Activated CD8-positive, alpha-beta memory T cell treated with anti-CD3 and anti-CD28 coated beads, Interleukin-2, amount 50 U/mL, for 24 hours (primary cell): Measurements from ENCODE around the gene FBXO2.

ENCODE experiments used
- DNase-seq: peaks from one replicate; pipeline ENCODE4 v3.0.0-alpha.2; 2020; ENCODE audit errors: extremely low read depth

FBXO2 gene

DNA sequence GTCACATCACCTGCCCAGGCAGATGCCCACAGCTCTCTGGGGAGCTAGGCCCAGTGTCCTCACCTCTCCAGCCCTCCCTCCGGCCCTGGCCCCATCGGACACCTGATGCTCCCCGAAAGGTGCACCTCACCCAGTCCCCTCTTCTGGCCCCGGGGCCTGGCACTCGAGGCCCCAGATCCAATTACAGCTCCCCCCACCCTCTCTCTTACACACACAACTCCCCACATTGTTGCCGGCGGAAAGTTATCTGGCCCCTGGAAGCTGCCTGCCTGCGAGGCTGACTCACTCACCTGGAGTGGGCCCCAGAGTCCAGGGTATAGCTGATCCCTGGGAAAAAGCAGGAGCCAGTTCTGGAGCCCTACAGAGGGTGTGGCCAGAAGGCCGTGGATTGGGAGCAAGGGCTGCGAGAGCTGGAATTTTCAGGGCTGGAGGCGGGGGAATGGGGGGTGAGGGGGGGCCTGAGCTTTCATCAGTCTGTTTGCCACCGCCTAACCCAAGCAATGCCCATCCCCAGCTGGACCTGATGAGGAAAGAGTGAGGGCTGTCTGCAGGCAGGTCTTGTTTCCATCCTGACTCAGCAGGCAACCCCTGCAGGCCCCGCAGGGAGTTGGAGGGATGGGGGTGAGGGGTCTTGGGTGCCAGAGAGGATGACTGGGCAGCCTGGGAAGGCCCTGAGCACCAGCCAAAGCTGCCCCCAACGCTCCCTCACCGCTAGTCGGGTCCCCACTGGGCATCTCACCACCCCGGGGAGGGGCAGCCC lies 948 bp downstream of the FBXO2 start:
- no peak for DNase-seq

DNA sequence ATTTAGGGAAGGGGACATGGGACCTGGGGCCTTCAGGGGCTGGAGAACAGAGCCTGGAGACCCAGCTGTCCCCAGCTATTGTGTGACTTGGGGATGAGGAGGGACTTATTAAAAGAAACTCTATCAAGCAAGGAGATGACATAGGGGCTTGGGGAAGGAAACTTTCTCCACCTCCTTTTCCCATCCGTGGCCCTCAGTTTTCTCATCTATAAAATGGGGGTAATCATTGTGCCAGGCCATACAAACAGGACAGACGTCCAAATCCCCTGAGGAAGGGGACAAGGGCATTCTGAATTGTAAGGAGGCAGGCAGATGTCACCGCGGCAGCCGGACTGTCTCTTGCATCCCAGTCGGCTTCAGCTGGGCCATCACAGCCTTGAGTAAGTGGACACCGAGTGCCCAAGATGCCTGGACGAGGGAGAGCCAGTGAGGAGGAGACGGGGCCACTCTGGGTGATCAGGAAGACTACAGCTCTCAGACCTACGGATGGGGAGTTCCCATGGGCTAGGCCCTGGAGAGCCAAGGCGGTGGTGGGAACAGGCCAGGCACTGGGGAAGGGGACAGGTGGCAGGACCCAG lies 1.9 kb downstream of the FBXO2 start:
- DNase-seq: no peak

DNA sequence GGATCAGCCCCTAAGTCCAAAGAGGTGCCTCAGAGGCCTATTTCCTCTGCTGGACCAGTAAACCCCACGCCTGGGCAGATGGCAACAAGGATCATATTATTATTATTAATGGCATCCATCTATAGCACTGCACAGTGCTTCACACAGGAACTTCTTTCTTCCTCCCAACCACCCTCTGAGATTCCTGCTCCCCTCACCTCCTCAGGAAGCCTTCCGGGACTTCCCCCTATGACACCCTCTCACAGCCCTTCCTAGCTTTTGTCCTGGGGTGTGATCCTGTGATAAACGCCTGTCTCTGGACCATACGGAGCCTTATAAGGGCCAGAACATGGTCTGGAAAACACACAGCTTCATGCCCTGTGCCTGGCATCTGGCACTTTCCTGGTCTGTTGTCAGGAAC lies 3.2 kb downstream of the FBXO2 start:
- no peak for DNase-seq

DNA sequence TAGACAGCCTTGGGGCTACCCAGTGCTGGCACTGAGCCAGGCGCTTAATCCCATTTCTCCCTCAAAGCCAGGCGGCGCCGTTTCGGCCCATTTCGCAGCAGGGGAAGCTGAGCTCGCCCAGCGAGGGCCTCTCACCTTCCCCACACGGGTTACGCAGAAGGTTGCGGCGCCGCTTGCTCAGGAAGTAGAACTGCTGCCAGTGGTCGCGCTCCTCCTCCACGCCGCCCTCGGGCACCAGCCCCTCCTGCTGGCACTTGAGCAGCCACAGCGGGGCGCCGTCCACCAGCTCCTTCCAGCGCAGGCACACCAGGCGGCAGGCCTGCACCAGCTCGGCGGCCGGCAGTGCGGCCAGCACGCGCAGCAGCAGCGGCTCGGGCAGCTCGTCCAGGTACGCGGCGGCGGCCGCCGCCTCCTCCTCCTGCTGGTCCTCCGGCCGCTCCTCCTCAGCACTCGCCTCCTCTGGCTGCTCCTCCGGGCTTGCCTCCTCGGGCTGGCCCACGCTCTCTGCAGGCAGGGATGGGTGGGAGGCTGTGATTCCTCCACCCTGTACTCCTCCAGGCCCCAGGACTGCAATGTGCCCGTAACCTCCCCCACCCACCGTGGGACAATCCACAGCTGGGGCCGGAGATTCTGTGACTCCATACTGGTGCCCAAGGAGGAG lies 3.8 kb downstream of the FBXO2 start:
- peak; percentile 52 for DNase-seq

DNA sequence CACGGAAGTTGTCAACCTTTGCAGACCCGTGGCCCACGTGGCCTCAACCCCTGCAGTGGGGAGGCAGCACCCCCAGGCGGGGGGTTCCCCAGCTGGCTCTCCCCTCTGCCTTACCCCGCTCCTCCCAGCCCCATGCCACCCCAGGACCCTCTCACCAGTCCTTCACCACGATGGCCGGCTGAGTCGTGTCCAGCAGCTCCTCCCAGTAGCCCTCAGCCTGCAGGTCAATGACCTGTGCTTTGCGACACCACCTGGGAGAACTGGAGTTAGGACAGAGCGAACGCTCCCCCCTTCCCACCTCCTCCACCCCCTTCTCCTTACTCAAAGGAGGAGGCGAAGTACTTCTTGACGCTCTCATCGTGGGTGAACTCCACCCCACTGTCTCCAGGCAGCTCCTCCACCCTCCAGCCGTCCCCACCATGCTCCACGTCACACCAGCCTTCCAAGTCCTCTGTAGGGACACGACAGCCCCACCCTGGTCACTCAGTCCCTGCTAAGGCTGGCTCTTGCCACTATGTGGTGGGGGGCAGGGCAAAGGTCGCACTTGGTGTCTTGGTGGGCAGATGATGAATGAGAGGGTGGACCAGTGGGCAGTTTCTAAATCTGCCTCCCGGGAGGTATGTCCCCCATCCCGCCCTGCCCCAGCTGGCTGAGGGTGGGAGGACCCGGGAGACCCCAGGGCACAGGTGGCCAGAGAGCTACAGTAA lies 4.5 kb downstream of the FBXO2 start:
- DNase-seq: no peak

GRCh38 chr1:11649237-11649623 lies 5.0 kb downstream of the FBXO2 start:
- DNase-seq: no peak

GRCh38 chr1:11648732-11649158 lies 5.5 kb downstream of the FBXO2 start:
- DNase-seq: no peak

DNA sequence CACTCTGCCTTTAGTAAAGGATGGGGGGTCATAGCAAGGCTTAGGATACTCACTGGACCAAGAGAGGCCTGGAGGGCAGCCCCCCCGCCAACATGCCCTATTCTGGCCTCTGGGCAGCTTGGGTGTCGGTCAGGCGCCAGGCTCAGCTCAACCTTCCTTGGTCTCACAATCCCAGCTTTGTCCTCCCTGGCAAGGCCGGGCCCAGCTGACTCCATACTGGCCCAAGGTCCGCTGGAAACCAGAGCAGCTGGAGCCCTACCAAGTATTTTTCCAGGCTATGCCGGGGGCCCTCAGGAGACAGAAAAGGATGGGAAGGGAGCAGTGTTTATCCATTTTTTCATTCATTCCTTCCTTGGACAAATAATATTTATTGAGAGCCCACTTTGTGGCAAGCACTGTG lies 6.2 kb downstream of the FBXO2 start:
- DNase-seq: no peak

DNA sequence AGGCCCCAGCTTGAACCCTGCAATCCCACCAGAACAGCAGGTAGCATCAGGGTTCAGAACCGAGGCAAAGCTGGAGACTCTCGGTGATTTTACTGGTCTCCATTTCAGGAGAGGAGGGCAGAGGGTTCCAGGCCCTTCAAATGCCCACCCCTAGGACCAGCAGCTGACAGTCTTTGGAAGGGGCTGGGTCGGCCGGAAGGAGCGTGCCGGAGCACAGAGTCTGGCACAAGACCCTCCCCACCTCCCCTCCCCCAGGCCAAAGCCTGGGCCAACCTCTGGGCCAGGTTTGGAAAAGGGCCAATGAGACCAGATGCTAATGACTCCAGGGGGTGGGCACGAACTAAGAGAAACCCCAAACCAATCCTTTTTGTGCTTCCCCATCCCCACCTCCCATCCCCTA lies 6.9 kb downstream of the FBXO2 start:
- DNase-seq: no peak

GRCh38 chr1:11646317-11646716 lies 7.9 kb downstream of the FBXO2 start:
- no peak for DNase-seq

GRCh38 chr1:11645670-11646265 lies 8.5 kb downstream of the FBXO2 start:
- DNase-seq: peak; percentile 51

DNA sequence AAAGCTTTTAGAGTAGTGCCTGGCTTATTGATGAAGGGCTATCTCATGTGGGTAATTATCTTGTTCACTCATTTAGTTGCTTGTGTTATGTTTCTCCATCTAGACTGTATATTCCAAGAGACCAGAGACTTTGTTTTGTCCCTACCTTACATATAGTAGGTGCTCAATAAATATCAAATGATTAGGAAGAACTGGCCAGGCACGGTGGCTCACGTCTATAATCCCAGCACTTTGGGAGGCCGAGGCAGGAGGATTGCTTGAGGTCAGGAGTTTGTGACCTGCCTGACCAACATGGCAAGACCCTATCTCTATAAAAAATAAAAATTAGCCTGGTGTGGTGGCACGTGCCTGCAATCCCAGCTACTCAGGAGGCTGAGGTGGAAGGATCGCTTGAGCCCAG lies 9.0 kb downstream of the FBXO2 start:
- DNase-seq: no peak

- no peak for DNase-seq
Observed at GRCh38 chr1:11643782-11644181, 10.4 kb downstream of the FBXO2 start.

- peak; percentile 59 for DNase-seq
Observed at GRCh38 chr1:11642418-11643017, 11.7 kb downstream of the FBXO2 start.

DNA sequence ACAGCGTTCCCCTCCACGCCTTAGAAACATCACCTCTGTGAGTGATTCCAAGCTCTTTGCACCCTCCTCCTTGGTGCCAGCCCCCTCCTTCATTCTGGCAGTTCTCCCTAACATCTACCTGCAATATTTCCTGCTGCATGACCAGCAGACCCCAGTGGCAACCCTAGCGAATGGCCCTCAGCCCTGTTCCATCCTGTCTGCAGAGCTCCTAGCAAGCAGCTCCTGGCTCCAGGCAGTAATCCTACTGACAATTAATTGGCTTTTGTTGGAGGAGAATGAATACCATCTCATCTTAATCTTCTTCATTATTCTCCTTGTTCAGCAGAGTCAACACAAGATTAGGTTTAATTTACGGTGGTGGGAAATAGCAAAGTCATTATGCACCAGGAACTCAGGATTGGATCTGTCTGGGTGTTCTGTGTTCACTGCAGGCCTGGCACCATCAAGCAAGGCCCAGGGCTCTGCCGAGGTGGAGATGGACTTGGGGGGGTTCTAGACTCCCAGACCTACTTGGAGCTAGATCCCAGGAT lies 12.4 kb downstream of the FBXO2 start:
- no peak for DNase-seq

- DNase-seq: no peak
Observed at GRCh38 chr1:11640944-11641343, 13.3 kb downstream of the FBXO2 start.

GRCh38 chr1:11640101-11640500 lies 14.1 kb downstream of the FBXO2 start:
- DNase-seq: no peak

DNA sequence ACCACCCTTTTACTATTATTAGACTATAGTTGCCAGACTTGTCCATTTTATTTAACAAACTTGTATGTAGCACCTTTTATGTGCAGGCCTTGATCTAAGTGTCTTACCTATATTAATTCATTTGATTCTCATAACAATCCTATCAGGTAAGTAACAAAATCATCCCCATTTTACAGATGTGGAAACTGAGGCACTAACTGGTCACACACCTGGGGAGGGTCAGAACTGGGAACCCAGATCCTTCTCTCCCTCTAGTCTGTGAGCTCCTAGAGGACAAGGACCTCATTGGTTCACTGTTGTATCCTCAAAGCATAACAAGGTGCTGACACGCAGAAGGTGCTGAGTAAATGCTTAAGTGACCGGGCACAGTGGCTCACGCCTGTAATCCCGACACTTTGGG lies 14.9 kb downstream of the FBXO2 start:
- no peak for DNase-seq

DNA sequence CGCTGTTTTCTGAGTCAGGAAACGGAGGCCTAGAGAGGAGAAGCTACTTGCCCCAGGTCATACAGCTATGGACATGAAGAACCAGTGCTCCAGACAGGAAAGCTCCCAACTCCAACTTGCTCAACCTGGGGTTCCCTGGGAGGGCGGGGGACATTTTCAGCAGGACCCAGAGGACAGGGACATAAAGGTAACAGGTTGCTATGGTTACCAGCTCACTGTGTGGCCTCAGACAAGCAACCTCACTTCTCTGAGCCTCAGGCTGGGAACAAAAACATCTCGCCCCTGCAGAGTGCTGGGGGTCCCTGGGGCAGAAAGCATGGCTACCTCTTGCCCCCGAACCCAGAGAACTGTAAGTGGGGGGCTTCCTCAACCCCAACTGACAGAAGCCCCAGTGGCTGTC lies 16.1 kb downstream of the FBXO2 start:
- no peak for DNase-seq

- DNase-seq: no peak
Observed at GRCh38 chr1:11634365-11635192, 19.6 kb downstream of the FBXO2 start.
